Activated CD4-positive, alpha-beta memory T cell treated with anti-CD3 and anti-CD28 coated beads for 36 hours (primary cell): ENCODE results near the gene SFT2D3. TPM values are rescaled to one million over a fixed set of nuclear protein-coding genes. Genes with fewer than 3 reads are reported as not detected.

ENCODE experiments used
- CTCF ChIA-PET: fragments of 350-600 bp; sonication (Branson Sonifier 250); formaldehyde crosslinking; loops from one replicate; lab custom pipeline; 2021; ENCODE audit warnings: antibody characterized with exemption, inconsistent platforms; lab: Charles Lee
- POLR2A ChIA-PET: fragments of 350-600 bp; sonication (Branson Sonifier 250); formaldehyde crosslinking; loops from one replicate; lab custom pipeline; 2021; ENCODE audit warnings: antibody characterized with exemption; lab: Charles Lee
- DNase-seq: peaks from one replicate; pipeline ENCODE4 v3.0.0-alpha.2; 2020
- H3K27ac Mint-ChIP-seq: one replicate; pipeline ENCODE4 v1.8.0; 2021; ENCODE audit warnings: mixed read lengths
- H3K27me3 Mint-ChIP-seq: one replicate; pipeline ENCODE4 v1.8.0; 2021; ENCODE audit warnings: mixed read lengths
- H3K36me3 Mint-ChIP-seq: one replicate; pipeline ENCODE4 v1.8.0; 2021; ENCODE audit warnings: mixed read lengths
- H3K4me1 Mint-ChIP-seq: one replicate; pipeline ENCODE4 v1.8.0; 2021; ENCODE audit warnings: low read depth, mixed read lengths
- H3K4me3 Mint-ChIP-seq: one replicate; pipeline ENCODE4 v1.8.0; 2021; ENCODE audit warnings: mild to moderate bottlenecking, mixed read lengths
- H3K9me3 Mint-ChIP-seq: one replicate; pipeline ENCODE4 v1.8.0; 2021; ENCODE audit warnings: mixed read lengths
- intact Hi-C: fragments of 100-400 bp; cut with micrococcal nuclease; formaldehyde crosslinking; loops from one replicate; pipeline ENCODE4 v1.15.1; 2023
- total RNA-seq, 2 experiments: library from RNA; stranded (reverse); gene quantifications; one replicate each; pipeline ENCODE4 v1.2.3, GENCODE V29; 2021

SFT2D3 gene
- total RNA-seq, 2 experiments from 2014 or later = 3.1 to 3.6 TPM

- CTCF ChIA-PET = interaction anchor here (1.1 kb wide), 2 partner anchors 9 to 56 kb away, joined by 3 read pairs; no protein-coding TSS in a partner anchor
- Mint-ChIP-seq H3K9me3 (no peaks in the 10 kb centered on the region), H3K27ac (peak overlapping the region; percentile 54), H3K4me1 (peaks cover 32% of the 10 kb centered on the region), H3K36me3 (peaks cover 37% of the 10 kb centered on the region), H3K27me3 (no peaks in the 10 kb centered on the region), H3K4me3 (no peak overlapping the region)
- no peak for DNase-seq
- POLR2A ChIA-PET = interaction anchor here (0.7 kb wide), 1 partner anchor 102 kb away, joined by 3 read pairs; no protein-coding TSS in a partner anchor
- intact Hi-C loops = no loop called here
These were observed 4.2 kb downstream of the SFT2D3 start for GRCh38 chr2:127705391-127706065.

GRCh38 chr2:127706215-127706990 lies 5.1 kb downstream of the SFT2D3 start:
- peak overlapping the region; percentile 58 for H3K27ac Mint-ChIP-seq

GRCh38 chr2:127707890-127708648 lies 6.8 kb downstream of the SFT2D3 start:
- intact Hi-C loops = no loop called here
- DNase-seq = no peak
- Mint-ChIP-seq H3K4me3 (no peak overlapping the region), H3K36me3 (peaks cover 30% of the 10 kb centered on the region), H3K27me3 (no peaks in the 10 kb centered on the region), H3K9me3 (no peaks in the 10 kb centered on the region), H3K27ac (no peak overlapping the region), H3K4me1 (peaks cover 21% of the 10 kb centered on the region)
- ChIA-PET CTCF (no interaction called here), POLR2A (interaction anchor here (1.2 kb wide), 2 partner anchors 17 to 149 kb away, joined by 3 read pairs; no protein-coding TSS in a partner anchor)

More at GRCh38 chr2:127706215-127706990, 5.1 kb downstream of the SFT2D3 start:
- intact Hi-C loops = no loop called here
- DNase-seq = no peak
- no peak overlapping the region for H3K4me3 Mint-ChIP-seq
- peaks cover 37% of the 10 kb centered on the region for H3K36me3 Mint-ChIP-seq
- no peaks in the 10 kb centered on the region for H3K27me3 Mint-ChIP-seq
- ChIA-PET POLR2A (interaction anchor here (0.7 kb wide), 1 partner anchor 101 kb away, joined by 3 read pairs; no protein-coding TSS in a partner anchor), CTCF (no interaction called here)
- no peaks in the 10 kb centered on the region for H3K9me3 Mint-ChIP-seq
- H3K4me1 Mint-ChIP-seq = peaks cover 30% of the 10 kb centered on the region

- no peak for DNase-seq
- Mint-ChIP-seq H3K9me3 (no peaks in the 10 kb centered on the region), H3K27me3 (no peaks in the 10 kb centered on the region), H3K36me3 (peaks cover 26% of the 10 kb centered on the region), H3K4me3 (no peak overlapping the region), H3K4me1 (peaks cover 11% of the 10 kb centered on the region), H3K27ac (no peak overlapping the region)
- ChIA-PET POLR2A (no interaction called here), CTCF (no interaction called here)
- intact Hi-C loops = no loop called here
These were observed 8.0 kb downstream of the SFT2D3 start for GRCh38 chr2:127709336-127709735.

GRCh38 chr2:127712999-127713398 lies 11.7 kb downstream of the SFT2D3 start:
- intact Hi-C loops = no loop called here
- CTCF ChIA-PET = no interaction called here
- POLR2A ChIA-PET = no interaction called here
- Mint-ChIP-seq H3K36me3 (peaks cover 18% of the 10 kb centered on the region), H3K4me3 (no peak overlapping the region), H3K9me3 (no peaks in the 10 kb centered on the region), H3K27ac (no peak overlapping the region), H3K27me3 (no peaks in the 10 kb centered on the region), H3K4me1 (no peaks in the 10 kb centered on the region)
- DNase-seq = no peak

GRCh38 chr2:127713562-127713961 lies 12.3 kb downstream of the SFT2D3 start:
- ChIA-PET CTCF (no interaction called here), POLR2A (no interaction called here)
- intact Hi-C loops = no loop called here
- no peak for DNase-seq
- H3K27ac Mint-ChIP-seq = no peak overlapping the region
- no peaks in the 10 kb centered on the region for H3K9me3 Mint-ChIP-seq
- H3K4me1 Mint-ChIP-seq = no peaks in the 10 kb centered on the region
- H3K36me3 Mint-ChIP-seq = peaks cover 21% of the 10 kb centered on the region
- no peaks in the 10 kb centered on the region for H3K27me3 Mint-ChIP-seq
- no peak overlapping the region for H3K4me3 Mint-ChIP-seq

GRCh38 chr2:127715778-127716449 lies 14.6 kb downstream of the SFT2D3 start:
- Mint-ChIP-seq H3K9me3 (no peaks in the 10 kb centered on the region), H3K36me3 (peaks cover 23% of the 10 kb centered on the region), H3K27me3 (no peaks in the 10 kb centered on the region), H3K4me1 (no peaks in the 10 kb centered on the region), H3K27ac (no peak overlapping the region), H3K4me3 (no peak overlapping the region)
- POLR2A ChIA-PET = no interaction called here
- CTCF ChIA-PET = no interaction called here
- DNase-seq = no peak
- intact Hi-C loops = no loop called here

- DNase-seq = no peak
- Mint-ChIP-seq H3K9me3 (no peaks in the 10 kb centered on the region), H3K27ac (no peak overlapping the region), H3K4me1 (peaks cover 5% of the 10 kb centered on the region), H3K27me3 (no peaks in the 10 kb centered on the region), H3K36me3 (peaks cover 36% of the 10 kb centered on the region), H3K4me3 (no peak overlapping the region)
- POLR2A ChIA-PET = interaction anchor here (1.2 kb wide), 2 partner anchors 16 kb away, joined by 3 to 4 read pairs; no protein-coding TSS in a partner anchor
- CTCF ChIA-PET = no interaction called here
- intact Hi-C loops = no loop called here
These were observed 17.0 kb downstream of the SFT2D3 start for GRCh38 chr2:127718271-127718670.

GRCh38 chr2:127719301-127720218 lies 18.3 kb downstream of the SFT2D3 start:
- Mint-ChIP-seq H3K27me3 (no peaks in the 10 kb centered on the region), H3K9me3 (no peaks in the 10 kb centered on the region), H3K36me3 (peaks cover 42% of the 10 kb centered on the region), H3K4me1 (peaks cover 5% of the 10 kb centered on the region), H3K27ac (no peak overlapping the region), H3K4me3 (no peak overlapping the region)
- CTCF ChIA-PET = no interaction called here
- intact Hi-C loops = no loop called here
- no peak for DNase-seq
- POLR2A ChIA-PET = interaction anchor here (1.2 kb wide), 1 partner anchor 17 kb away, joined by 4 read pairs; no protein-coding TSS in a partner anchor

GRCh38 chr2:127721311-127721977 lies 20.1 kb downstream of the SFT2D3 start:
- Mint-ChIP-seq H3K4me1 (peaks cover 5% of the 10 kb centered on the region), H3K27ac (no peak overlapping the region), H3K36me3 (peaks cover 47% of the 10 kb centered on the region), H3K27me3 (no peaks in the 10 kb centered on the region), H3K4me3 (no peak overlapping the region), H3K9me3 (no peaks in the 10 kb centered on the region)
- no peak for DNase-seq
- CTCF ChIA-PET = no interaction called here
- POLR2A ChIA-PET = no interaction called here
- intact Hi-C loops = no loop called here
